D721Med (cell line): ENCODE measurements around the gene TCL1B.

ENCODE experiments used
- DNase-seq: peaks from one replicate; pipeline ENCODE4 v3.0.0; 2011; ENCODE audit warnings: low spot score; ENCODE audit not compliant: insufficient read length
- FAIRE-seq: peaks from 2 replicates; lab custom pipeline; 2011; peaks lifted over from hg19 to GRCh38; lab: Jason Lieb, UNC
- TF ChIP-seq, protein P1 (sequence below): IDR thresholded peaks from 2 replicates; pipeline ENCODE4 v1.5.1; 2012; ENCODE audit warnings: mild to moderate bottlenecking, control low read depth; ENCODE audit not compliant: insufficient read depth; ENCODE audit errors: missing control alignments

Gene TCL1B

DNA sequence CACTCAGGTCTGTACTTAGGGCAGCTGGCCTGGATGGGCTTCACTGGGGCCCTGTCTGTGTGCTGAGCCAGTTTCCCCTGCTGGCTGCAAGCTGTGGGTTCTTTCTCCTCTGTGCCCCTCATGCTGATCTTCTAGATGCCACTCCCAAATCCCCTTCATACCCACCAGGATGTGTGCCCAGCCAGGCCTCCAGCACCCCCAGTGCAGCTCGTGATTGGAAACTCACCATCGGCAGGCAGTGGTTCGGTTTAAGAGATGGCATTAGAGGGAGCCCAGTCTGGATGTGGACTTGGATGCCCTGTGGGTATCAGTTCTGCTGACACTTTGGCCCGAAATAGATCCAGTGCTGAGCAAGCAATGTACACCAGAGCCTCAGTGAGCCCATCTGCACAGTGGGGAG, 5.9 kb downstream of the TCL1B start:
- no peak for FAIRE-seq
- TF ChIP-seq, protein P1, sequence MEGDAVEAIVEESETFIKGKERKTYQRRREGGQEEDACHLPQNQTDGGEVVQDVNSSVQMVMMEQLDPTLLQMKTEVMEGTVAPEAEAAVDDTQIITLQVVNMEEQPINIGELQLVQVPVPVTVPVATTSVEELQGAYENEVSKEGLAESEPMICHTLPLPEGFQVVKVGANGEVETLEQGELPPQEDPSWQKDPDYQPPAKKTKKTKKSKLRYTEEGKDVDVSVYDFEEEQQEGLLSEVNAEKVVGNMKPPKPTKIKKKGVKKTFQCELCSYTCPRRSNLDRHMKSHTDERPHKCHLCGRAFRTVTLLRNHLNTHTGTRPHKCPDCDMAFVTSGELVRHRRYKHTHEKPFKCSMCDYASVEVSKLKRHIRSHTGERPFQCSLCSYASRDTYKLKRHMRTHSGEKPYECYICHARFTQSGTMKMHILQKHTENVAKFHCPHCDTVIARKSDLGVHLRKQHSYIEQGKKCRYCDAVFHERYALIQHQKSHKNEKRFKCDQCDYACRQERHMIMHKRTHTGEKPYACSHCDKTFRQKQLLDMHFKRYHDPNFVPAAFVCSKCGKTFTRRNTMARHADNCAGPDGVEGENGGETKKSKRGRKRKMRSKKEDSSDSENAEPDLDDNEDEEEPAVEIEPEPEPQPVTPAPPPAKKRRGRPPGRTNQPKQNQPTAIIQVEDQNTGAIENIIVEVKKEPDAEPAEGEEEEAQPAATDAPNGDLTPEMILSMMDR: no peak
- DNase-seq: no peak

GRCh38 chr14:95695051-95695450, 8.8 kb downstream of the TCL1B start:
- DNase-seq: no peak

DNA sequence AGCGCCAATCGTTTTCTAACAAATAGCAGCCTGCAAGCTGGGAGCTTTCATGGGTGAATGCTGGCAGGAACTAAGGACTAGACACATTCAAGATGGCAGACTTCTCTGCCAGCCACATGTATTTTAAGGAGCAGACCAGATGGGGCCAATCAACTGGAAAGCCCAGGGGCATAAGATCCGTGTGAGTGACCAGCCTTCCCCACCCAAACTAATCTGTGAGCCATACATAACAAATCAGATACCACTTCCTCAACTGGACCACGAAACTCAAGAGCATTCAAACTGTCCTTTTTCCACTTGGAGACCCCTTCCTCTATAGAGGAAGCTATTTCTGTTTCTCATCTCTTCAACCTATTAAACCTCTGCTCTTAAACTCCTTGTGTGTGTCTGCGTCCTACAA, 9.7 kb downstream of the TCL1B start:
- no peak for FAIRE-seq
- TF ChIP-seq, protein P1: no peak

More at GRCh38 chr14:95695051-95695450, 8.8 kb downstream of the TCL1B start:
- TF ChIP-seq, protein P1: no peak
- no peak for FAIRE-seq

DNA sequence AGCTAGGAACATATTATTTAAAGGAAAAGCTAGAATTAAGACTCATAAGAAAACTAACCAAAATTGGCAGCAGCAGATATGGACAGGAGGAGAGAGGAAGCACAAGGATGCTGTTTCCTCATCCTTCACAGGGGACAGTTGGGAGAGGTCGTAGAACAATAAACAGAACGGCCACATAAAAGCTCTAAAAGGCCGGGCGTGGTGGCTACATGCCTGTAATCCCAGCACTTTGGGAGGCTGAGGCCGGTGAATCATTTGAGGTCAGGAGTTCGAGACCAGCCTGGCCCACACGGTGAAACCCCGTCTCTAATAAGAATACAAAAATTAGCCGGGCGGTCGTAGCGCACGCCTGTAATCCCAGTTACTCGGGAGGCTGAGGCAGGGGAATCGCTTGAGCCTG, 10.5 kb downstream of the TCL1B start:
- TF ChIP-seq, protein P1: no peak
- DNase-seq: no peak
- FAIRE-seq: no peak

More for the DNA sequence above, 9.7 kb downstream of the TCL1B start:
- no peak for DNase-seq

DNA sequence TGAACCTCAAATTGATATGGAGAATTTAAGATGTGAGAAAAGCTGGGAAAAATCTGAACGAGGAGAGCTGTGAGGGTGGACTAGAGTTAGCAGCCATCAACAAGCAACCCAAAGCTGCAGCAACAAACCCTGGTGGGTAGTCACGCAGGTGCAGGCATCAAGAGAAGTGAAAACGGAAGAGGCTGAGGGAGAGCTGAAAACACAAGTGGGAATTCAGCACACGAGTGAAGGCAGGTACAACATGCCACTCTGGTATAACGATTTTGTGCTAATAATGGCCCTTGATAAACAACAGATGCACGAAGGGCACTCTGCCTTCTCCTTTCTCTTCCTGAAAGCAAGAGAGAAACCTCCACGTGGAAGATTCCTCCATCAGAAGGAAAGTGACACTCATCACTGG, 11.5 kb downstream of the TCL1B start:
- DNase-seq (no peak), FAIRE-seq (no peak)
- TF ChIP-seq, protein P1: no peak

DNA sequence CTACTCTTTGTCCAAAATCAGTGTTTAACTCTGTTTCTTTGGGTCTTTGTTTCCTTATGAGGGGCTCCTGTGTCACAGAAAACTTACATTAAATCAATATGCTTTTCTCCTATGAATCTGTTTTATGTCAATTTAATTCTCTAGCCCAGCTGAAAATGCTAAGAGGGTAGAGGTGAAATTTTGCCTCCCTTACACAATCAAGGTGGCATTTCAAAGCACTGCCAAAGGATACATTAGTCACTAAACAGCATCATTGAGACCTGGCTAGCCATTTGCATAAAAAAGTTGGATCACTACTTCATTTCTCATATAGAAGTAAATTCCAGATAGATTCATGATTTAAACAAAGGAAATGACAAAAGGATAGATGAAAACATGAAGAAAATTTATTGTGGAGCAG, 12.1 kb downstream of the TCL1B start:
- TF ChIP-seq, protein P1: no peak
- FAIRE-seq (no peak), DNase-seq (no peak)

GRCh38 chr14:95699412-95699811, 13.2 kb downstream of the TCL1B start:
- FAIRE-seq (no peak), DNase-seq (no peak)
- TF ChIP-seq, protein P1: no peak
